H9 (cell line): ENCODE data around the gene CCL13. TPM values are rescaled to one million over a fixed set of nuclear protein-coding genes. Genes with fewer than 3 reads are reported as not detected.

ENCODE experiments used
- DNase-seq: peaks from one replicate; pipeline ENCODE4 v3.0.0-alpha.2; 2017
- H2AFZ ChIP-seq: one replicate; pipeline ENCODE4 v1.6.1; 2013; ENCODE audit warnings: mild to moderate bottlenecking, low read length, control low read depth, moderate library complexity
- H2AK5ac ChIP-seq: 2 replicates; pipeline ENCODE4 v1.6.1; 2013; ENCODE audit warnings: low read length, control low read depth, mixed read lengths; ENCODE audit not compliant: insufficient read length
- H2BK120ac ChIP-seq: one replicate; pipeline ENCODE4 v1.6.1; 2013; ENCODE audit warnings: low read depth, mild to moderate bottlenecking, low read length, control low read depth, inconsistent platforms; ENCODE audit not compliant: poor library complexity, severe bottlenecking
- H2BK12ac ChIP-seq: 2 replicates; pipeline ENCODE4 v1.6.1; 2013; ENCODE audit warnings: low read length, control low read depth, mixed read lengths, low read depth; ENCODE audit not compliant: insufficient read length
- H2BK15ac ChIP-seq: 2 replicates; pipeline ENCODE4 v1.6.1; 2013; ENCODE audit warnings: low read depth, low read length, control low read depth
- H2BK20ac ChIP-seq: one replicate; pipeline ENCODE4 v1.6.1; 2013; ENCODE audit warnings: low read depth, mild to moderate bottlenecking, low read length, control low read depth, inconsistent platforms; ENCODE audit not compliant: poor library complexity, severe bottlenecking
- H2BK5ac ChIP-seq: 2 replicates; pipeline ENCODE4 v1.6.1; 2013; ENCODE audit warnings: low read length, control low read depth, mixed read lengths; ENCODE audit not compliant: insufficient read length
- H3K14ac ChIP-seq: 2 replicates; pipeline ENCODE4 v1.6.1; 2013; ENCODE audit warnings: low read length, control low read depth; ENCODE audit not compliant: insufficient read depth
- H3K18ac ChIP-seq: 2 replicates; pipeline ENCODE4 v1.6.1; 2013; ENCODE audit warnings: low read depth, mild to moderate bottlenecking, mixed read lengths, low read length, control low read depth; ENCODE audit not compliant: insufficient read length
- H3K23ac ChIP-seq: 2 replicates; pipeline ENCODE4 v1.6.1; 2013; ENCODE audit warnings: low read length, control low read depth, mixed read lengths, low read depth; ENCODE audit not compliant: insufficient read length
- H3K23me2 ChIP-seq: 2 replicates; pipeline ENCODE4 v1.6.1; 2013; ENCODE audit warnings: low read depth, mild to moderate bottlenecking, mixed read lengths, low read length, control low read depth; ENCODE audit not compliant: insufficient read length, poor library complexity, severe bottlenecking
- H3K27ac ChIP-seq: 2 replicates; pipeline ENCODE4 v1.5.1; 2013; ENCODE audit warnings: low read length, control low read depth, mixed read lengths, low read depth; ENCODE audit not compliant: insufficient read length
- H3K27me3 ChIP-seq: 2 replicates; pipeline ENCODE4 v1.6.1; 2013; ENCODE audit warnings: low read length, control low read depth, inconsistent platforms; ENCODE audit not compliant: insufficient read depth
- H3K4ac ChIP-seq: 2 replicates; pipeline ENCODE4 v1.6.1; 2013; ENCODE audit warnings: low read depth, mild to moderate bottlenecking, control low read depth, inconsistent platforms, low read length, moderate library complexity
- H3K4me1 ChIP-seq: 2 replicates; pipeline ENCODE4 v1.6.1; 2013; ENCODE audit warnings: low read length, control low read depth, inconsistent platforms; ENCODE audit not compliant: insufficient read depth
- H3K4me2 ChIP-seq: 2 replicates; pipeline ENCODE4 v1.6.1; 2013; ENCODE audit warnings: low read length, control low read depth, mixed read lengths; ENCODE audit not compliant: insufficient read length, insufficient read depth
- H3K56ac ChIP-seq: 2 replicates; pipeline ENCODE4 v1.6.1; 2013; ENCODE audit warnings: low read depth, mild to moderate bottlenecking, mixed read lengths, low read length, control low read depth; ENCODE audit not compliant: insufficient read length
- H3K79me1 ChIP-seq: 2 replicates; pipeline ENCODE4 v1.6.1; 2013; ENCODE audit warnings: low read depth, mild to moderate bottlenecking, moderate library complexity, low read length, control low read depth, inconsistent platforms; ENCODE audit not compliant: insufficient read depth, poor library complexity, severe bottlenecking
- H3K79me2 ChIP-seq: 2 replicates; pipeline ENCODE4 v1.6.1; 2013; ENCODE audit warnings: low read length, control low read depth, inconsistent platforms; ENCODE audit not compliant: insufficient read depth
- H3K9ac ChIP-seq: 2 replicates; pipeline ENCODE4 v1.6.1; 2013; ENCODE audit warnings: low read length, control low read depth, mixed read lengths; ENCODE audit not compliant: insufficient read length; ENCODE audit errors: extremely low read depth
- H3K9me3 ChIP-seq: one replicate; pipeline ENCODE4 v1.6.1; 2013; ENCODE audit warnings: low read depth, low read length, inconsistent platforms; ENCODE audit not compliant: control insufficient read depth
- H3T11ph ChIP-seq: one replicate; pipeline ENCODE4 v1.6.1; 2013; ENCODE audit warnings: mild to moderate bottlenecking, low read length, control low read depth, inconsistent platforms
- H4K20me1 ChIP-seq: one replicate; pipeline ENCODE4 v1.6.1; 2013; ENCODE audit not compliant: control insufficient read depth, insufficient read length, insufficient read depth
- H4K5ac ChIP-seq: 2 replicates; pipeline ENCODE4 v1.6.1; 2013; ENCODE audit warnings: low read depth, mild to moderate bottlenecking, mixed read lengths, low read length, control low read depth; ENCODE audit not compliant: insufficient read length
- H4K8ac ChIP-seq: replicated peaks from 2 replicates; pipeline ENCODE4 v1.6.1; 2013; ENCODE audit warnings: low read length, control low read depth, mixed read lengths, low read depth; ENCODE audit not compliant: insufficient read length
- H4K91ac ChIP-seq: 2 replicates; pipeline ENCODE4 v1.6.1; 2013; ENCODE audit warnings: low read depth, mild to moderate bottlenecking, moderate library complexity, mixed read lengths, low read length, control low read depth; ENCODE audit not compliant: insufficient read length
- H3K27ac Mint-ChIP-seq, 3 experiments: 2 replicates in 2 of 3; 3 replicates in 1 of 3; pipeline ENCODE4 v1.8.0; 2020 to 2021; ENCODE audit warnings: mixed read lengths in 3 of 3, mild to moderate bottlenecking in 1 of 3, moderate library complexity in 1 of 3
- H3K27me3 Mint-ChIP-seq: 2 replicates; pipeline ENCODE4 v1.8.0; 2021; ENCODE audit warnings: low read depth, mild to moderate bottlenecking, moderate library complexity, mixed read lengths
- H3K36me3 Mint-ChIP-seq, 3 experiments: 2 replicates in 2 of 3; 3 replicates in 1 of 3; pipeline ENCODE4 v1.8.0; 2020 to 2021; ENCODE audit warnings: low read depth in 3 of 3, mixed read lengths in 3 of 3; ENCODE audit not compliant: insufficient read depth in 1 of 3
- H3K4me1 Mint-ChIP-seq, 2 experiments: 2 replicates each; pipeline ENCODE4 v1.8.0; 2020; ENCODE audit warnings: mixed read lengths in 2 of 2
- H3K4me3 Mint-ChIP-seq, 2 experiments: 2 replicates in 1 of 2; 3 replicates in 1 of 2; pipeline ENCODE4 v1.8.0; 2020 to 2021; ENCODE audit warnings: mild to moderate bottlenecking in 2 of 2, mixed read lengths in 2 of 2, moderate library complexity in 1 of 2
- H3K9me3 Mint-ChIP-seq, 2 experiments: 2 replicates in 1 of 2; 3 replicates in 1 of 2; pipeline ENCODE4 v1.8.0; 2020; ENCODE audit warnings: mild to moderate bottlenecking in 2 of 2, mixed read lengths in 2 of 2, moderate library complexity in 1 of 2
- CTCF ChIP-seq: fragments of 200-600 bp; sonication (generic); conservative IDR thresholded peaks from 3 replicates; pipeline ENCODE4 v1.8.0; 2021; ENCODE audit warnings: antibody characterized with exemption, mild to moderate bottlenecking
- WGBS: extraction: QIAGEN DNeasy Blood & Tissue Kit; methylation state at CpG from one replicate; pipeline ENCODE4 v1.1.7; 2013; ENCODE audit warnings: missing lambda C conversion rate, low lambda C conversion rate, mixed read lengths; ENCODE audit not compliant: insufficient read length; ENCODE audit errors: extremely low coverage; 5-methylcytosine and 5-hydroxymethylcytosine counted together
- total RNA-seq: library from RNA; stranded (reverse); gene quantifications from 2 replicates; pipeline ENCODE4 v1.2.1, GENCODE V29; 2021

Gene CCL13
- total RNA-seq, 1 experiment from 2014 or later, result not detected

GRCh38 chr17:34349751-34350150 lies 6.5 kb upstream of the CCL13 start:
- Histone ChIP-seq H4K5ac (no peak overlapping the region), H4K91ac (no peak overlapping the region), H3K18ac (no peak overlapping the region), H3K4me1 (no peaks in the 10 kb centered on the region), H2AK5ac (no peak overlapping the region), H3K27me3 (no peaks in the 10 kb centered on the region), H2BK20ac (no peak overlapping the region), H4K8ac (no peak overlapping the region), H2AFZ (no peak overlapping the region), H3K14ac (no peak overlapping the region), H3K4ac (no peak overlapping the region), H3K79me1 (no peaks in the 10 kb centered on the region), H3K56ac (no peak overlapping the region), H2BK5ac (no peak overlapping the region), H3K23ac (no peak overlapping the region), H3K79me2 (no peaks in the 10 kb centered on the region), H2BK120ac (no peak overlapping the region), H4K20me1 (no peaks in the 10 kb centered on the region), H3K27ac (no peak overlapping the region), H3K9me3 (no peaks in the 10 kb centered on the region), H2BK15ac (no peak overlapping the region), H2BK12ac (no peak overlapping the region), H3K23me2 (no peaks in the 10 kb centered on the region), H3T11ph (no peak overlapping the region), H3K9ac (no peak overlapping the region), H3K4me2 (no peak overlapping the region)
- Mint-ChIP-seq H3K4me3 (no peak overlapping the region), H3K4me1 (peaks cover 3 to 9% of the 10 kb centered on the region in 2 experiments; a peak in 3 of 4 replicates), H3K36me3 (no peaks in the 10 kb centered on the region; a peak in 1 of 7 replicates), H3K27me3 (peaks cover 5% of the 10 kb centered on the region), H3K9me3 (peaks cover 6 to 7% of the 10 kb centered on the region in 2 experiments; a peak in 4 of 5 replicates), H3K27ac (no peak overlapping the region)
- WGBS, result no CpG with 5 or more reads among the region's 4 CpGs
- DNase-seq, result no peak
- TF ChIP-seq CTCF, result no peak
